22Rv1 (cell line): ENCODE data around the gene SLC1A7.

Experiments used
- H3K27ac ChIP-seq: fragments of 450-650 bp; 2 replicates; pipeline ENCODE4 v1.5.1; 2017
- CTCF ChIP-seq: fragments of 450-650 bp; IDR thresholded peaks from 2 replicates; pipeline ENCODE4 v1.5.1; 2017; ENCODE audit warnings: mild to moderate bottlenecking
- ZFX ChIP-seq: fragments of 450-650 bp; IDR thresholded peaks from 2 replicates; pipeline ENCODE4 v1.6.1; 2017; ENCODE audit warnings: antibody characterized with exemption, borderline replicate concordance

SLC1A7 gene

GRCh38 chr1:53112271-53112774 lies 30.1 kb downstream of the SLC1A7 start:
- TF ChIP-seq CTCF (no peak), ZFX (no peak)
- no peak overlapping the region for H3K27ac ChIP-seq

- H3K27ac ChIP-seq: no peak overlapping the region
- TF ChIP-seq CTCF: no peak
- no peak for TF ChIP-seq ZFX
Observed at GRCh38 chr1:53111693-53112092, 30.7 kb downstream of the SLC1A7 start.

GRCh38 chr1:53111073-53111556 lies 31.3 kb downstream of the SLC1A7 start:
- no peak overlapping the region for H3K27ac ChIP-seq
- TF ChIP-seq CTCF: no peak
- no peak for TF ChIP-seq ZFX

GRCh38 chr1:53110370-53111072 lies 31.9 kb downstream of the SLC1A7 start:
- H3K27ac ChIP-seq: no peak overlapping the region
- TF ChIP-seq CTCF: no peak
- no peak for TF ChIP-seq ZFX

- TF ChIP-seq ZFX (no peak), CTCF (no peak)
- no peak overlapping the region for H3K27ac ChIP-seq
Observed at GRCh38 chr1:53108646-53109580, 33.5 kb downstream of the SLC1A7 start.

GRCh38 chr1:53107570-53108322 lies 34.7 kb downstream of the SLC1A7 start:
- H3K27ac ChIP-seq: no peak overlapping the region
- TF ChIP-seq ZFX: no peak
- TF ChIP-seq CTCF: no peak
